Aorta (tissue), 5 donors: ENCODE results near the gene CBLC. TPM values are rescaled to one million over a fixed set of nuclear protein-coding genes. Genes with fewer than 3 reads are reported as not detected.

Source experiments
- ATAC-seq: fragments of 200-7000 bp; cut with Tn5 transposase; one replicate; pipeline ENCODE4 v1.9.1; 2022; ENCODE audit warnings: moderate library complexity; ENCODE audit not compliant: low FRiP score
- DNase-seq, 2 donors: peaks; one replicate each; pipeline ENCODE4 v3.0.0-alpha.2; 2020
- H3K27ac ChIP-seq, 2 donors: one replicate each; pipeline ENCODE4 v1.5.1; 2013; ENCODE audit warnings: low read length in 2 of 2, mild to moderate bottlenecking in 2 of 2, moderate library complexity in 2 of 2, control low read depth in 1 of 2, inconsistent platforms in 1 of 2, low read depth in 1 of 2
- H3K27me3 ChIP-seq, 2 donors: one replicate each; pipeline ENCODE4 v1.6.1; 2013; ENCODE audit warnings: control low read depth in 1 of 2, low read length in 1 of 2, mild to moderate bottlenecking in 1 of 2, moderate library complexity in 1 of 2; ENCODE audit not compliant: insufficient read depth in 2 of 2, control insufficient read depth in 1 of 2
- H3K36me3 ChIP-seq, 2 donors: one replicate each; pipeline ENCODE4 v1.6.1; 2013; ENCODE audit warnings: control low read depth in 1 of 2, low read length in 1 of 2, mild to moderate bottlenecking in 1 of 2; ENCODE audit not compliant: insufficient read depth in 2 of 2, control insufficient read depth in 1 of 2
- H3K4me1 ChIP-seq, 2 donors: one replicate each; pipeline ENCODE4 v1.6.1; 2013; ENCODE audit warnings: low read length in 2 of 2, control low read depth in 1 of 2, mild to moderate bottlenecking in 1 of 2, moderate library complexity in 1 of 2; ENCODE audit not compliant: insufficient read depth in 2 of 2, control insufficient read depth in 1 of 2
- H3K4me3 ChIP-seq, 2 donors: one replicate each; pipeline ENCODE4 v1.5.1; 2013; ENCODE audit warnings: low read length in 2 of 2, control low read depth in 1 of 2, mild to moderate bottlenecking in 1 of 2
- H3K9me3 ChIP-seq: one replicate; pipeline ENCODE4 v1.6.1; 2013; ENCODE audit warnings: mild to moderate bottlenecking, low read length; ENCODE audit not compliant: control insufficient read depth
- WGBS, 2 donors: extraction: QIAGEN DNeasy Blood & Tissue Kit; methylation state at CpG; one replicate each; pipeline ENCODE4 v1.1.7; 2013; 5-methylcytosine and 5-hydroxymethylcytosine counted together
- intact Hi-C, 2 donors: fragments of 100-400 bp; cut with DNase I; formaldehyde crosslinking; loops; one replicate each; pipeline versions ENCODE4 v1.14.2 to v1.15.0; 2022
- microRNA-seq, 2 donors: library from miRNA; unstranded; fragments of <30 nt; microRNA quantifications; one replicate each; pipeline ENCODE4 v1.2.0, GENCODE V29; 2020
- polyA plus RNA-seq, 2 donors: library from polyadenylated mRNA; stranded (reverse); fragments of 200-250 nt; gene quantifications; one replicate each; pipeline ENCODE4 v1.2.3, GENCODE V29; 2013
- total RNA-seq, 2 donors: library from RNA; stranded (reverse); fragmentation: NEBNext Ultra II Directional; extraction: Animal tissue kit (Norgen Biotek cat#: 25700); gene quantifications; one replicate each; pipeline ENCODE4 v1.2.1, GENCODE V29; 2021
- donor health status: healthy with polysubstance abuse.
- donor health status: Bipolar disorder and iron deficiency.
- donor health status: DM: no; HTN: no; CAD: no.
- donor health status: DM: no; HTN: no; CAD: no.
- donor health status: DM: yes; HTN: yes; CAD: no.

Gene CBLC
- total and polyA plus RNA-seq, 4 donors, result 13.3 TPM; not detected in 3

- H3K27me3 ChIP-seq, result no peaks in the 10 kb centered on the region
- DNase-seq (peak; percentile 77 to 90), ATAC-seq (peak; percentile 27)
- H3K9me3 ChIP-seq, result no peaks in the 10 kb centered on the region
- H3K4me3 ChIP-seq, result peak overlapping the region; percentile 76 to 88
- intact Hi-C loops, result loop anchor here in 1 of 2 donors (2.0 kb wide), 1 partner anchor 43 kb away; the partner anchor contains the start of gene TOMM40
- no peaks in the 10 kb centered on the region for H3K4me1 ChIP-seq
- 0% methylated on average over 45 to 47 of the region's 47 CpGs for WGBS, 2 donors
- no peaks in the 10 kb centered on the region for H3K36me3 ChIP-seq
- H3K27ac ChIP-seq, result peak overlapping the region; percentile 38 to 71
These were observed 69.7 kb downstream of the CBLC start for GRCh38 chr19:44847144-44848035.

GRCh38 chr19:44848036-44848811 is 70.5 kb downstream of the CBLC start:
- no peak for ATAC-seq
- peak; percentile 61 to 74 for DNase-seq
- H3K9me3 ChIP-seq, result no peaks in the 10 kb centered on the region
- peak overlapping the region; percentile 76 to 88 for H3K4me3 ChIP-seq
- WGBS, 2 donors, result 2 to 4% methylated on average over 19 of the region's 19 CpGs
- no peaks in the 10 kb centered on the region for H3K36me3 ChIP-seq
- H3K4me1 ChIP-seq, result no peaks in the 10 kb centered on the region
- peak overlapping the region in 1 of 2 donors; percentile 71 for H3K27ac ChIP-seq
- H3K27me3 ChIP-seq, result no peaks in the 10 kb centered on the region
- intact Hi-C loops, result loop anchor here in 1 of 2 donors (2.0 kb wide), 1 partner anchor 43 kb away; the partner anchor contains the start of gene TOMM40

- intact Hi-C loops, result loop anchor here in 1 of 2 donors (2.0 kb wide), 1 partner anchor 42 kb away; the partner anchor contains the start of gene TOMM40
- H3K27me3 ChIP-seq, result no peaks in the 10 kb centered on the region
- no peaks in the 10 kb centered on the region for H3K4me1 ChIP-seq
- H3K9me3 ChIP-seq, result no peaks in the 10 kb centered on the region
- peak overlapping the region in 1 of 2 donors; percentile 71 for H3K27ac ChIP-seq
- H3K4me3 ChIP-seq, result no peak overlapping the region
- 19 to 27% methylated on average over 18 of the region's 18 CpGs for WGBS, 2 donors
- DNase-seq (peak in 1 of 2 donors; percentile 78), ATAC-seq (no peak)
- no peaks in the 10 kb centered on the region for H3K36me3 ChIP-seq
These were observed 71.2 kb downstream of the CBLC start for GRCh38 chr19:44848812-44849447.

Small RNAs within 50 kb of the gene (microRNA-seq; reads per million reads assigned to microRNA genes)
- 0 reads per million in 2 donors for gene MIR8085

Other genes with a start within 250 kb of the CBLC start
- gene CEACAM20, start 248.2 kb upstream of the CBLC start, total RNA-seq, result not detected
- under 1 TPM in 1 of 2 donors, not detected in 1; 0.63 TPM for gene CEACAM20, start 248.2 kb upstream of the CBLC start, polyA plus RNA-seq
- not detected for gene IGSF23, start 164.3 kb upstream of the CBLC start, total RNA-seq
- 1 to 10 TPM in 1 of 2 donors, under 1 TPM in 1; 0.18 to 8.4 TPM for gene IGSF23, start 164.3 kb upstream of the CBLC start, polyA plus RNA-seq
- gene PVR, start 134.0 kb upstream of the CBLC start, total RNA-seq, result 10 to 100 TPM; 31.3 to 44.2 TPM
- 10 to 100 TPM in 1 of 2 donors, 1 to 10 TPM in 1; 7.4 to 24.6 TPM for gene PVR, start 134.0 kb upstream of the CBLC start, polyA plus RNA-seq
- 10 to 100 TPM; 12.7 TPM for gene CEACAM19, start 106.4 kb upstream of the CBLC start, total RNA-seq
- gene CEACAM19, start 106.4 kb upstream of the CBLC start, polyA plus RNA-seq, result 10 to 100 TPM in 1 of 2 donors, 1 to 10 TPM in 1; 1.8 to 18.4 TPM
- under 1 TPM in 1 of 2 donors, not detected in 1; 0.36 TPM for gene CEACAM16, start 78.7 kb upstream of the CBLC start, total RNA-seq
- gene CEACAM16, start 78.7 kb upstream of the CBLC start, polyA plus RNA-seq, result not detected
- 100 to 1,000 TPM in 1 of 2 donors, 10 to 100 TPM in 1; 46.4 to 102 TPM for gene BCL3, start 29.2 kb upstream of the CBLC start, total RNA-seq
- 10 to 100 TPM; 29.9 to 36.2 TPM for gene BCL3, start 29.2 kb upstream of the CBLC start, polyA plus RNA-seq
- 100 to 1,000 TPM; 146 to 161 TPM for gene BCAM, start 31.2 kb downstream of the CBLC start, total RNA-seq
- 100 to 1,000 TPM in 1 of 2 donors, 10 to 100 TPM in 1; 43.1 to 109 TPM for gene BCAM, start 31.2 kb downstream of the CBLC start, polyA plus RNA-seq
- 10 to 100 TPM; 88.2 to 97.8 TPM for gene NECTIN2, start 68.4 kb downstream of the CBLC start, total RNA-seq
- gene NECTIN2, start 68.4 kb downstream of the CBLC start, polyA plus RNA-seq, result 10 to 100 TPM; 27.8 to 49.5 TPM
- gene TOMM40, start 113.4 kb downstream of the CBLC start, total RNA-seq, result 10 to 100 TPM; 22.3 to 23.6 TPM
- 10 to 100 TPM in 1 of 2 donors, 1 to 10 TPM in 1; 8.9 to 14.8 TPM for gene TOMM40, start 113.4 kb downstream of the CBLC start, polyA plus RNA-seq
- gene APOE, start 127.9 kb downstream of the CBLC start, total RNA-seq, result 100 to 1,000 TPM in 1 of 2 donors, 10 to 100 TPM in 1; 96.1 to 105 TPM
- 100 to 1,000 TPM; 207 to 455 TPM for gene APOE, start 127.9 kb downstream of the CBLC start, polyA plus RNA-seq
- gene APOC1, start 136.7 kb downstream of the CBLC start, total RNA-seq, result 10 to 100 TPM; 14.8 to 22.2 TPM
- gene APOC1, start 136.7 kb downstream of the CBLC start, polyA plus RNA-seq, result 100 to 1,000 TPM in 1 of 2 donors, 1 to 10 TPM in 1; 7.4 to 127 TPM
- not detected for gene APOC4, start 164.3 kb downstream of the CBLC start, total RNA-seq
- gene APOC4, start 164.3 kb downstream of the CBLC start, polyA plus RNA-seq, result not detected
- gene APOC2, start 168.2 kb downstream of the CBLC start, total RNA-seq, result 1 to 10 TPM; 1.2 to 1.5 TPM
- gene APOC2, start 168.2 kb downstream of the CBLC start, polyA plus RNA-seq, result 10 to 100 TPM in 1 of 2 donors, not detected in 1; 18.8 TPM
- 10 to 100 TPM; 70.6 to 72.5 TPM for gene CLPTM1, start 177.5 kb downstream of the CBLC start, total RNA-seq
- 10 to 100 TPM; 25.7 to 81.4 TPM for gene CLPTM1, start 177.5 kb downstream of the CBLC start, polyA plus RNA-seq
- gene RELB, start 223.6 kb downstream of the CBLC start, total RNA-seq, result 10 to 100 TPM; 20.2 to 30.0 TPM
- gene RELB, start 223.6 kb downstream of the CBLC start, polyA plus RNA-seq, result 10 to 100 TPM in 1 of 2 donors, 1 to 10 TPM in 1; 7.0 to 10.6 TPM